ENCODE data around the gene WDR38. TPM values are rescaled to one million over a fixed set of nuclear protein-coding genes. Genes with fewer than 3 reads are reported as not detected.

The WDR38 gene
- total RNA-seq, 1 experiment from 2014 or later = not detected

GRCh38 chr9:124831642-124832364 is 21.5 kb upstream of the WDR38 start:
- BruUV-seq (replicated peaks) = no TSS peak
- H3K27ac ChIP-seq (ENCODE audit: low read length) = no peak overlapping the region
- ATAC-seq (no peak), DNase-seq (ENCODE audit: low read depth, low spot score) (no peak)
- H3K9me3 ChIP-seq (ENCODE audit: control insufficient read depth, insufficient read depth, low read depth, low read length) = no peaks in the 10 kb centered on the region
- intact Hi-C loops (cut with micrococcal nuclease; ENCODE audit: unreplicated experiment) = no loop called here
- H3K4me3 ChIP-seq (ENCODE audit: low read depth in 2 of 2, low read length in 2 of 2) = no peak overlapping the region
- ChIA-PET CTCF (interaction anchor here (0.5 kb wide), 1 partner anchor 62 kb away, joined by 3 read pairs; no protein-coding TSS in a partner anchor), POLR2A (interaction anchor here (0.8 kb wide), 1 partner anchor 32 kb away, joined by 3 read pairs; no protein-coding TSS in a partner anchor)
- in situ Hi-C loops (cut with HindIII; ENCODE audit: low pct_unique_long_range_greater_than_20kb, low sequenced_read_pairs) = no loop called here
- peaks cover 7% of the 10 kb centered on the region for H3K4me1 ChIP-seq (ENCODE audit: control insufficient read depth, insufficient read depth, low read length)
- H3K36me3 ChIP-seq (ENCODE audit: control insufficient read depth, insufficient read depth, low read length) = no peaks in the 10 kb centered on the region
- no peak for TF ChIP-seq TCF7L2 (IDR thresholded peaks at IDR 0.05; ENCODE audit: low read depth, low read length)
- no peak for TF ChIP-seq CTCF (IDR thresholded peaks at IDR 0.05)
- TF ChIP-seq SIN3A (IDR thresholded peaks at IDR 0.05; ENCODE audit: borderline replicate concordance, insufficient read depth, low read depth, low read length) = no peak
- TF ChIP-seq POLR2AphosphoS5 (IDR thresholded peaks at IDR 0.05; ENCODE audit: low read depth, low read length) = no peak
- no peak for TF ChIP-seq REST (IDR thresholded peaks at IDR 0.05; ENCODE audit: insufficient read depth in 1 of 2, low read depth in 2 of 2, low read length in 1 of 2)
- no peaks in the 10 kb centered on the region for H3K27me3 ChIP-seq (ENCODE audit: control insufficient read depth, insufficient read depth, low read length)

- Histone ChIP-seq H3K36me3 (ENCODE audit: control insufficient read depth, insufficient read depth, low read length) (no peaks in the 10 kb centered on the region), H3K9me3 (ENCODE audit: control insufficient read depth, insufficient read depth, low read depth, low read length) (no peaks in the 10 kb centered on the region), H3K4me1 (ENCODE audit: control insufficient read depth, insufficient read depth, low read length) (peaks cover 7% of the 10 kb centered on the region), H3K27ac (ENCODE audit: low read length) (no peak overlapping the region), H3K4me3 (ENCODE audit: low read depth in 2 of 2, low read length in 2 of 2) (no peak overlapping the region), H3K27me3 (ENCODE audit: control insufficient read depth, insufficient read depth, low read length) (no peaks in the 10 kb centered on the region)
- in situ Hi-C loops (cut with HindIII; ENCODE audit: low pct_unique_long_range_greater_than_20kb, low sequenced_read_pairs) = no loop called here
- DNase-seq (ENCODE audit: low read depth, low spot score) (no peak), ATAC-seq (peak; percentile 69)
- ChIA-PET POLR2A (interaction anchor here (0.6 kb wide), 1 partner anchor 55 kb away, joined by 3 read pairs; no protein-coding TSS in a partner anchor), CTCF (no interaction called here)
- intact Hi-C loops (cut with micrococcal nuclease; ENCODE audit: unreplicated experiment) = no loop called here
- no peak for TF ChIP-seq POLR2AphosphoS5 (IDR thresholded peaks at IDR 0.05; ENCODE audit: low read depth, low read length)
- no peak for TF ChIP-seq CTCF (IDR thresholded peaks at IDR 0.05)
- no peak for TF ChIP-seq SIN3A (IDR thresholded peaks at IDR 0.05; ENCODE audit: borderline replicate concordance, insufficient read depth, low read depth, low read length)
- TF ChIP-seq TCF7L2 (IDR thresholded peaks at IDR 0.05; ENCODE audit: low read depth, low read length) = no peak
- TF ChIP-seq REST (IDR thresholded peaks at IDR 0.05; ENCODE audit: insufficient read depth in 1 of 2, low read depth in 2 of 2, low read length in 1 of 2) = no peak
- BruUV-seq (replicated peaks) = no TSS peak
These were observed 18.7 kb upstream of the WDR38 start for GRCh38 chr9:124834591-124834990.

All from Panc1 (cell line).